Loucy (cell line): ENCODE results near the gene PUM2.

Experiments
- H2AFZ ChIP-seq: fragments of 200-600 bp; sonication (generic); 2 replicates; pipeline ENCODE4 v1.6.0; 2016; ENCODE audit warnings: antibody characterized with exemption, mild to moderate bottlenecking, low read length, moderate library complexity
- H3F3A ChIP-seq: fragments of 200-600 bp; 2 replicates; pipeline ENCODE4 v1.6.0; 2016; ENCODE audit warnings: antibody characterized with exemption, low read depth, mild to moderate bottlenecking
- H3K27me3 ChIP-seq: fragments of 200-600 bp; sonication (generic); 2 replicates; pipeline ENCODE4 v1.6.1; 2014; ENCODE audit warnings: low read length, mild to moderate bottlenecking; ENCODE audit not compliant: insufficient read depth, poor library complexity, severe bottlenecking
- H3K36me3 ChIP-seq: fragments of 200-600 bp; sonication (generic); 2 replicates; pipeline ENCODE4 v1.6.1; 2016; ENCODE audit warnings: low read length; ENCODE audit not compliant: insufficient read depth
- H3K4me1 ChIP-seq: fragments of 200-600 bp; sonication (generic); 2 replicates; pipeline ENCODE4 v1.5.1; 2014; ENCODE audit warnings: low read length, mild to moderate bottlenecking; ENCODE audit not compliant: insufficient read depth, poor library complexity, severe bottlenecking
- H3K4me2 ChIP-seq: fragments of 200-600 bp; sonication (generic); 2 replicates; pipeline ENCODE4 v1.6.0; 2014; ENCODE audit warnings: antibody characterized with exemption, low read length, low read depth, mild to moderate bottlenecking; ENCODE audit not compliant: poor library complexity, severe bottlenecking
- H3K4me3 ChIP-seq: fragments of 200-600 bp; sonication (generic); 2 replicates; pipeline ENCODE4 v1.5.1; 2014; ENCODE audit warnings: low read length, mild to moderate bottlenecking, mixed read lengths; ENCODE audit not compliant: poor library complexity, severe bottlenecking
- H3K79me2 ChIP-seq: fragments of 200-600 bp; sonication (generic); 2 replicates; pipeline ENCODE4 v1.6.1; 2014; ENCODE audit warnings: low read length; ENCODE audit not compliant: insufficient read depth
- H3K9ac ChIP-seq: fragments of 200-600 bp; sonication (generic); 2 replicates; pipeline ENCODE4 v1.6.0; 2014; ENCODE audit warnings: mild to moderate bottlenecking, low read depth, low read length, moderate library complexity; ENCODE audit not compliant: poor library complexity, severe bottlenecking
- H3K9me2 ChIP-seq: fragments of 200-600 bp; sonication (generic); replicated peaks from 2 replicates; pipeline ENCODE4 v1.6.1; 2016; ENCODE audit warnings: low read depth, low read length, mixed read lengths
- H3K9me3 ChIP-seq: fragments of 200-600 bp; sonication (generic); 2 replicates; pipeline ENCODE4 v1.6.1; 2014; ENCODE audit warnings: mild to moderate bottlenecking, antibody characterized with exemption, low read length, low read depth; ENCODE audit not compliant: insufficient read depth
- H4K20me1 ChIP-seq: fragments of 200-600 bp; sonication (generic); 2 replicates; pipeline ENCODE4 v1.6.0; 2014; ENCODE audit warnings: antibody characterized with exemption, low read length, mild to moderate bottlenecking; ENCODE audit not compliant: insufficient read depth, poor library complexity, severe bottlenecking
- CTCF ChIP-seq: fragments of 200-600 bp; sonication (generic); conservative IDR thresholded peaks from 2 replicates; pipeline ENCODE4 v1.5.1; 2014; ENCODE audit warnings: mild to moderate bottlenecking, antibody characterized with exemption, low read length
- EZH2phosphoT487 ChIP-seq: fragments of 200-600 bp; IDR thresholded peaks from 2 replicates; pipeline ENCODE4 v1.6.1; 2018; ENCODE audit warnings: antibody characterized with exemption, mild to moderate bottlenecking, moderate library complexity, borderline replicate concordance

Gene PUM2

GRCh38 chr2:20314562-20315501 is 35.8 kb downstream of the PUM2 start:
- Histone ChIP-seq H3K4me1 (no peaks in the 10 kb centered on the region), H3F3A (peaks cover 2% of the 10 kb centered on the region; the same call in 1 of the 2 replicates), H3K9me2 (no peaks in the 10 kb centered on the region), H2AFZ (no peak overlapping the region), H3K9ac (no peak overlapping the region), H3K4me3 (no peak overlapping the region), H3K79me2 (peaks cover 78% of the 10 kb centered on the region), H4K20me1 (peaks cover 82% of the 10 kb centered on the region), H3K9me3 (no peaks in the 10 kb centered on the region), H3K4me2 (no peak overlapping the region), H3K36me3 (peaks cover 92% of the 10 kb centered on the region), H3K27me3 (no peaks in the 10 kb centered on the region)
- TF ChIP-seq EZH2phosphoT487 (no peak), CTCF (no peak)

GRCh38 chr2:20313659-20314058 is 37.0 kb downstream of the PUM2 start:
- Histone ChIP-seq H3K4me1 (no peaks in the 10 kb centered on the region), H3K9me2 (no peaks in the 10 kb centered on the region), H3K4me3 (no peak overlapping the region), H4K20me1 (peaks cover 71% of the 10 kb centered on the region), H3K79me2 (peaks cover 72% of the 10 kb centered on the region), H3K27me3 (no peaks in the 10 kb centered on the region), H3K9ac (no peak overlapping the region), H3K36me3 (peaks cover 92% of the 10 kb centered on the region), H3K4me2 (no peak overlapping the region), H3K9me3 (no peaks in the 10 kb centered on the region), H2AFZ (no peak overlapping the region), H3F3A (peaks cover 2% of the 10 kb centered on the region; the same call in 1 of the 2 replicates)
- TF ChIP-seq CTCF = no peak
- TF ChIP-seq EZH2phosphoT487 = no peak

GRCh38 chr2:20309001-20309400 is 41.6 kb downstream of the PUM2 start:
- Histone ChIP-seq H3K9me3 (no peaks in the 10 kb centered on the region), H3K36me3 (peaks cover 95% of the 10 kb centered on the region), H3K79me2 (peaks cover 66% of the 10 kb centered on the region), H3K27me3 (no peaks in the 10 kb centered on the region), H3K4me1 (no peaks in the 10 kb centered on the region), H4K20me1 (peaks cover 59% of the 10 kb centered on the region), H3K4me2 (no peak overlapping the region), H3F3A (no peaks in the 10 kb centered on the region), H3K4me3 (no peak overlapping the region), H3K9me2 (no peaks in the 10 kb centered on the region), H2AFZ (no peak overlapping the region), H3K9ac (no peak overlapping the region)
- TF ChIP-seq EZH2phosphoT487 (no peak), CTCF (no peak)
